Measurements from ENCODE around the gene RRP36.
"Not testable (repeated sequence)": the region's sequence is repeated elsewhere in the genome, so short reads cannot be mapped to it uniquely, and the experiment has no call there.

The RRP36 gene

GRCh38 chr6:43040542-43041257 is 19.3 kb downstream of the RRP36 start:
- no peak for DNase-seq

- not testable (repeated sequence) for DNase-seq
Observed at GRCh38 chr6:43041475-43041874, 20.1 kb downstream of the RRP36 start.

- DNase-seq: no peak
Observed at GRCh38 chr6:43043310-43043709, 21.9 kb downstream of the RRP36 start.

- no peak for DNase-seq
Observed at GRCh38 chr6:43045371-43045930, 24.0 kb downstream of the RRP36 start.

- DNase-seq: no peak
Observed at GRCh38 chr6:43047998-43048397, 26.6 kb downstream of the RRP36 start.

- DNase-seq: no peak
Observed at GRCh38 chr6:43050981-43051380, 29.6 kb downstream of the RRP36 start.

GRCh38 chr6:43052225-43052841 is 30.9 kb downstream of the RRP36 start:
- no peak for DNase-seq

GRCh38 chr6:43052842-43053544 is 31.6 kb downstream of the RRP36 start:
- DNase-seq: peak; percentile 8 to 50 (median 32)

GRCh38 chr6:43053545-43054205 is 32.3 kb downstream of the RRP36 start, which contains the start of gene CUL7:
Gene CUL7 (minus strand): TSS chr6:43053851. CDS start chr6:43052788, 1,063 bp downstream.
- peak; percentile 93 to 97 (median 95) for DNase-seq

- DNase-seq: no peak
Observed at GRCh38 chr6:43054206-43054943, 33.0 kb downstream of the RRP36 start.

- no peak for DNase-seq
Observed at GRCh38 chr6:43055966-43056365, 34.5 kb downstream of the RRP36 start.

- peak; percentile 34 to 62 (median 37) for DNase-seq
Observed at GRCh38 chr6:43058531-43058930, 37.1 kb downstream of the RRP36 start.

GRCh38 chr6:43059168-43060033 is 38.0 kb downstream of the RRP36 start, which contains the start of the genes KLC4 and MRPL2:
Gene KLC4 (plus strand): TSS chr6:43059631. CDS start chr6:43061336, 1,705 bp downstream.
Gene MRPL2 (minus strand): TSS chr6:43059434. CDS start chr6:43059381, 53 bp downstream.
- peak; percentile 98 to 99 (median 98) for DNase-seq

- DNase-seq: peak in 1 of 4 experiments; percentile 15
Observed at GRCh38 chr6:43060034-43060754, 38.8 kb downstream of the RRP36 start.

GRCh38 chr6:43060755-43061633 is 39.6 kb downstream of the RRP36 start:
- no peak for DNase-seq

- no peak for DNase-seq
Observed at GRCh38 chr6:43061861-43062260, 40.4 kb downstream of the RRP36 start.

- DNase-seq: no peak
Observed at GRCh38 chr6:43062818-43063217, 41.4 kb downstream of the RRP36 start.

- DNase-seq: peak in 3 of 4 experiments; percentile 47 to 55 (median 52)
Observed at GRCh38 chr6:43070028-43070632, 48.7 kb downstream of the RRP36 start.

Measured in suppressor macrophage (primary cell).